ENCODE data around the gene ZNF12. TPM values are rescaled to one million over a fixed set of nuclear protein-coding genes. Genes with fewer than 3 reads are reported as not detected.

ZNF12 gene
- total RNA-seq, 2 experiments from 2014 or later = 15.4 to 25.3 TPM

- H3K4me2 ChIP-seq (ENCODE audit: low read length) = no peak overlapping the region
- ChIA-PET CTCF (ENCODE audit: unreplicated experiment) (no interaction called here), POLR2A (no interaction called here)
- H3K4me3 ChIP-seq (ENCODE audit: low read depth, low read length, poor library complexity, severe bottlenecking) = no peak overlapping the region
- H3K27ac ChIP-seq (ENCODE audit: low read depth, low read length, poor library complexity, severe bottlenecking) = no peak overlapping the region
- TF ChIP-seq, protein P1, sequence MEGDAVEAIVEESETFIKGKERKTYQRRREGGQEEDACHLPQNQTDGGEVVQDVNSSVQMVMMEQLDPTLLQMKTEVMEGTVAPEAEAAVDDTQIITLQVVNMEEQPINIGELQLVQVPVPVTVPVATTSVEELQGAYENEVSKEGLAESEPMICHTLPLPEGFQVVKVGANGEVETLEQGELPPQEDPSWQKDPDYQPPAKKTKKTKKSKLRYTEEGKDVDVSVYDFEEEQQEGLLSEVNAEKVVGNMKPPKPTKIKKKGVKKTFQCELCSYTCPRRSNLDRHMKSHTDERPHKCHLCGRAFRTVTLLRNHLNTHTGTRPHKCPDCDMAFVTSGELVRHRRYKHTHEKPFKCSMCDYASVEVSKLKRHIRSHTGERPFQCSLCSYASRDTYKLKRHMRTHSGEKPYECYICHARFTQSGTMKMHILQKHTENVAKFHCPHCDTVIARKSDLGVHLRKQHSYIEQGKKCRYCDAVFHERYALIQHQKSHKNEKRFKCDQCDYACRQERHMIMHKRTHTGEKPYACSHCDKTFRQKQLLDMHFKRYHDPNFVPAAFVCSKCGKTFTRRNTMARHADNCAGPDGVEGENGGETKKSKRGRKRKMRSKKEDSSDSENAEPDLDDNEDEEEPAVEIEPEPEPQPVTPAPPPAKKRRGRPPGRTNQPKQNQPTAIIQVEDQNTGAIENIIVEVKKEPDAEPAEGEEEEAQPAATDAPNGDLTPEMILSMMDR (conservative IDR thresholded peaks at IDR 0.05; ENCODE audit: low read length) = no peak
- peaks cover 14% of the 10 kb centered on the region for H3K36me3 ChIP-seq (ENCODE audit: insufficient read depth, low read length)
- no peaks in the 10 kb centered on the region for H3K79me2 ChIP-seq (ENCODE audit: insufficient read depth, low read depth, low read length)
- no peaks in the 10 kb centered on the region for H3K9me2 ChIP-seq (ENCODE audit: insufficient read depth, low read length)
- DNase-seq (ENCODE audit: low spot score) = no peak
- intact Hi-C loops (cut with micrococcal nuclease; ENCODE audit: unreplicated experiment) = no loop called here
- H3K9me3 ChIP-seq (ENCODE audit: low read length) = no peaks in the 10 kb centered on the region
- H3K4me1 ChIP-seq (ENCODE audit: insufficient read depth, low read length, poor library complexity, severe bottlenecking) = no peaks in the 10 kb centered on the region
- no TSS peak for BruUV-seq (replicated peaks)
- H2AFZ ChIP-seq (ENCODE audit: low read length) = no peak overlapping the region
- H4K20me1 ChIP-seq (ENCODE audit: insufficient read depth, low read length) = no peaks in the 10 kb centered on the region
Measured at GRCh38 chr7:6658618-6659345, 48.0 kb downstream of the ZNF12 start.

- DNase-seq (ENCODE audit: low spot score) = no peak
- peaks cover 34% of the 10 kb centered on the region for H3K36me3 ChIP-seq (ENCODE audit: insufficient read depth, low read length)
- no peaks in the 10 kb centered on the region for H3K4me1 ChIP-seq (ENCODE audit: insufficient read depth, low read length, poor library complexity, severe bottlenecking)
- no peaks in the 10 kb centered on the region for H4K20me1 ChIP-seq (ENCODE audit: insufficient read depth, low read length)
- CTCF ChIA-PET (ENCODE audit: unreplicated experiment) = no interaction called here
- no peaks in the 10 kb centered on the region for H3K9me2 ChIP-seq (ENCODE audit: insufficient read depth, low read length)
- BruUV-seq (replicated peaks) = no TSS peak
- TF ChIP-seq EZH2phosphoT487 (IDR thresholded peaks at IDR 0.05; ENCODE audit: borderline replicate concordance, low read depth, low read length) = no peak
- TF ChIP-seq, protein P1 (conservative IDR thresholded peaks at IDR 0.05; ENCODE audit: low read length) = no peak
- POLR2A ChIA-PET = interaction anchor here (0.7 kb wide), 2 partner anchors 36 to 1704 kb away, joined by 3 to 5 read pairs; no protein-coding TSS in a partner anchor
- H3K4me3 ChIP-seq (ENCODE audit: low read depth, low read length, poor library complexity, severe bottlenecking) = no peak overlapping the region
- no peaks in the 10 kb centered on the region for H3K79me2 ChIP-seq (ENCODE audit: insufficient read depth, low read depth, low read length)
- no peak overlapping the region for H3K27ac ChIP-seq (ENCODE audit: low read depth, low read length, poor library complexity, severe bottlenecking)
- no peak overlapping the region for H3K4me2 ChIP-seq (ENCODE audit: low read length)
- intact Hi-C loops (cut with micrococcal nuclease; ENCODE audit: unreplicated experiment) = no loop called here
- no peak overlapping the region for H2AFZ ChIP-seq (ENCODE audit: low read length)
- H3K9me3 ChIP-seq (ENCODE audit: low read length) = no peaks in the 10 kb centered on the region
Measured at GRCh38 chr7:6656413-6656812, 50.3 kb downstream of the ZNF12 start.

GRCh38 chr7:6655636-6656385 is 50.9 kb downstream of the ZNF12 start:
- H3K4me3 ChIP-seq (ENCODE audit: low read depth, low read length, poor library complexity, severe bottlenecking) = no peak overlapping the region
- intact Hi-C loops (cut with micrococcal nuclease; ENCODE audit: unreplicated experiment) = no loop called here
- TF ChIP-seq, protein P1 (conservative IDR thresholded peaks at IDR 0.05; ENCODE audit: low read length) = no peak
- no peak for TF ChIP-seq EZH2phosphoT487 (IDR thresholded peaks at IDR 0.05; ENCODE audit: borderline replicate concordance, low read depth, low read length)
- H4K20me1 ChIP-seq (ENCODE audit: insufficient read depth, low read length) = no peaks in the 10 kb centered on the region
- peaks cover 40% of the 10 kb centered on the region for H3K36me3 ChIP-seq (ENCODE audit: insufficient read depth, low read length)
- H3K27ac ChIP-seq (ENCODE audit: low read depth, low read length, poor library complexity, severe bottlenecking) = no peak overlapping the region
- no TSS peak for BruUV-seq (replicated peaks)
- no peak overlapping the region for H3K4me2 ChIP-seq (ENCODE audit: low read length)
- CTCF ChIA-PET (ENCODE audit: unreplicated experiment) = no interaction called here
- H3K9me2 ChIP-seq (ENCODE audit: insufficient read depth, low read length) = no peaks in the 10 kb centered on the region
- no peak for DNase-seq (ENCODE audit: low spot score)
- no peaks in the 10 kb centered on the region for H3K9me3 ChIP-seq (ENCODE audit: low read length)
- no peak overlapping the region for H2AFZ ChIP-seq (ENCODE audit: low read length)
- no peaks in the 10 kb centered on the region for H3K79me2 ChIP-seq (ENCODE audit: insufficient read depth, low read depth, low read length)
- POLR2A ChIA-PET = no interaction called here
- no peaks in the 10 kb centered on the region for H3K4me1 ChIP-seq (ENCODE audit: insufficient read depth, low read length, poor library complexity, severe bottlenecking)

Measured in OCI-LY7 (cell line).